ENCODE results near the gene NR4A3. TPM values are rescaled to one million over a fixed set of nuclear protein-coding genes. Genes with fewer than 3 reads are reported as not detected.
"Not testable (repeated sequence)": the region's sequence is repeated elsewhere in the genome, so short reads cannot be mapped to it uniquely, and the experiment has no call there.

NR4A3 gene
- total RNA-seq, 2 experiments from 2014 or later, result 0.26 to 0.29 TPM

- H3K9me3 Mint-ChIP-seq (ENCODE audit: insufficient read depth), result peaks cover 3% of the 10 kb centered on the region
- ATAC-seq (no peak), DNase-seq (no peak)
- H3K4me3 Mint-ChIP-seq, result no peak overlapping the region
- POLR2A ChIA-PET, result no interaction called here
- CTCF ChIA-PET, result interaction anchor here (3.4 to 6.8 kb wide), 2 partner anchors 16 to 17 kb away, joined by 11 to 45 read pairs; partner anchors contain the start of gene NR4A3
- peaks cover 6% of the 10 kb centered on the region for H3K4me1 Mint-ChIP-seq (ENCODE audit: low read depth)
- no peaks in the 10 kb centered on the region for H3K27me3 Mint-ChIP-seq (ENCODE audit: low read depth)
- no peaks in the 10 kb centered on the region for H3K36me3 Mint-ChIP-seq (ENCODE audit: low read depth)
- H3K27ac Mint-ChIP-seq, result no peak overlapping the region
These were observed 18.4 kb downstream of the NR4A3 start for GRCh38 chr9:99840072-99840471.

DNA sequence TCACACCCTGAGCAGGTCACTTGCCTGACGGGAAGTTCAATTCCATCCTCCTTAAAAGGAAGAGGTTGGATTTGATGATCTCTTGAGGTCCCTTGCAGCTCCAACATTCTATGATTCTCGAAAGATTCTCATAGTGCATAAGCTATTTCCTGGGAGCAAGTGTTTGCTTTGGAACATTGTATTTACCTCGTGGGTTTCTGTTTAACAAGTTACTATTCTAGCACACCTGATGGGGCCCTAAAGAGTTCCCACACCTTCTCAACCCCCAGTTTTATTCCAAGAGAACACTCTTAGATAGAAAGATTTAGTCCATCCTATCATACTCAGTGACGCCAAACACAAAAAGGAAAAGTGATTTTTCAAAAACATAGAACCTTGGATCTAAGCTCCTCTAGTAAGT, 23.4 kb downstream of the NR4A3 start:
- H3K4me1 Mint-ChIP-seq (ENCODE audit: low read depth), result peaks cover 31% of the 10 kb centered on the region
- DNase-seq, result no peak
- CTCF ChIA-PET, result interaction anchor here (1.0 to 2.9 kb wide), 3 partner anchors 11 to 21 kb away, joined by 3 to 12 read pairs (median 8); no protein-coding TSS in a partner anchor
- POLR2A ChIA-PET, result no interaction called here
- peaks cover 24% of the 10 kb centered on the region for H3K36me3 Mint-ChIP-seq (ENCODE audit: low read depth)
- H3K27me3 Mint-ChIP-seq (ENCODE audit: low read depth), result no peaks in the 10 kb centered on the region
- no peak for ATAC-seq
- H3K27ac Mint-ChIP-seq, result no peak overlapping the region
- H3K4me3 Mint-ChIP-seq, result no peak overlapping the region
- peaks cover 3% of the 10 kb centered on the region for H3K9me3 Mint-ChIP-seq (ENCODE audit: insufficient read depth)

GRCh38 chr9:99848447-99848846, 26.8 kb downstream of the NR4A3 start:
- no peak for DNase-seq
- POLR2A ChIA-PET, result interaction anchor here (0.7 kb wide), 1 partner anchor 357 kb away, joined by 3 read pairs; no protein-coding TSS in a partner anchor
- ATAC-seq, result no peak
- Mint-ChIP-seq H3K27me3 (ENCODE audit: low read depth) (no peaks in the 10 kb centered on the region), H3K27ac (no peak overlapping the region), H3K36me3 (ENCODE audit: low read depth) (peaks cover 34% of the 10 kb centered on the region), H3K9me3 (ENCODE audit: insufficient read depth) (no peaks in the 10 kb centered on the region), H3K4me1 (ENCODE audit: low read depth) (peaks cover 55% of the 10 kb centered on the region), H3K4me3 (no peak overlapping the region)
- CTCF ChIA-PET, result interaction anchor here (1.7 to 2.9 kb wide), 3 partner anchors 12 to 24 kb away, joined by 4 to 11 read pairs (median 6); no protein-coding TSS in a partner anchor

DNA sequence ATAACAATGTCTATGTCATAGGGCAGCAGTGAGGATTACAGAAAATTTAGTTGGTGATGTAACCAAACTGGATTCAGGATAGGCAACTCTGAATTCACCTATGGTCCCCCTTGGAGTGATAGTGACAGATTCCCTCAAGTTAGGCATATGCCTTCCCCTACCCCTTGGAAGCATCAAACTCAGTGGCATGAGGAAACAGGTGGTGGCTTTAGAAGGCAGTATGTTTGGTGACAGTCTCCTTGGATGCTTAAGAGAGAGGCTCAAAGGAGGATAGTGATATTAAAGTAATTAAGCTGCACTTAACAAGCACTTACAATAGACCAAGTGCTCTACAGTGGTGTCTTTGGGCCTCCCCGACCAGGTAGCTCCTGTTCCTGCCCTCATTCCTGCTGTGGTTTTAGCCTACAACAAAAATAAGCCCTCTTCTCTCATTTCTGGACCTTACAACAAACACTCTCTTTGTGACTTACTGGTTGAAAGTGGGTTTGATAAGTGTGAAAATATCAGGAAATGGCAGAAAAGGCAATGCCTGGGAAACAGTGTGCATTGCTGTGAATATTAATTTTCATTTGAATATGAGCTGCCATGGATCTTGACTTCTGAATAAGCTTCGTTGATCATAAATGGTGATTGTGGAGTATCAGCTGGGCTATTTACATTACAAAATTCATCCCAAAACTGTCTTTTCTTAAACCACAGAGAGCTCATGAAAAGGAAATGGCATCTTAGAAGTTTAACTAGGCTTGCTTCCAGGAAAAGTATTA, 29.2 kb downstream of the NR4A3 start:
- peak; percentile 28 for ATAC-seq
- Mint-ChIP-seq H3K4me3 (peak overlapping the region; percentile 63), H3K36me3 (ENCODE audit: low read depth) (peaks cover 33% of the 10 kb centered on the region), H3K4me1 (ENCODE audit: low read depth) (peaks cover 55% of the 10 kb centered on the region), H3K27me3 (ENCODE audit: low read depth) (no peaks in the 10 kb centered on the region), H3K9me3 (ENCODE audit: insufficient read depth) (no peaks in the 10 kb centered on the region), H3K27ac (peak overlapping the region; percentile 88)
- DNase-seq, result no peak
- ChIA-PET CTCF (interaction anchor here (0.6 to 1.6 kb wide), 11 partner anchors 9 to 666 kb away, joined by 3 to 15 read pairs (median 4); partner anchors contain the start of gene NR4A3), POLR2A (interaction anchor here (0.6 to 1.3 kb wide), 4 partner anchors 18 to 68 kb away, joined by 3 to 4 read pairs (median 4); no protein-coding TSS in a partner anchor)

- peaks cover 32% of the 10 kb centered on the region for H3K36me3 Mint-ChIP-seq (ENCODE audit: low read depth)
- H3K4me1 Mint-ChIP-seq (ENCODE audit: low read depth), result peaks cover 55% of the 10 kb centered on the region
- H3K27ac Mint-ChIP-seq, result peak overlapping the region; percentile 88
- no peaks in the 10 kb centered on the region for H3K9me3 Mint-ChIP-seq (ENCODE audit: insufficient read depth)
- CTCF ChIA-PET, result interaction anchor here (0.6 to 1.6 kb wide), 10 partner anchors 10 to 667 kb away, joined by 3 to 15 read pairs (median 4); partner anchors contain the start of gene NR4A3
- POLR2A ChIA-PET, result interaction anchor here (0.6 to 1.3 kb wide), 4 partner anchors 17 to 68 kb away, joined by 3 to 4 read pairs (median 4); no protein-coding TSS in a partner anchor
- H3K4me3 Mint-ChIP-seq, result peak overlapping the region; percentile 63
- DNase-seq (peak; percentile 85), ATAC-seq (peak; percentile 90)
- no peaks in the 10 kb centered on the region for H3K27me3 Mint-ChIP-seq (ENCODE audit: low read depth)
These were observed 29.8 kb downstream of the NR4A3 start for GRCh38 chr9:99851500-99851822.

- no peaks in the 10 kb centered on the region for H3K27me3 Mint-ChIP-seq (ENCODE audit: low read depth)
- peaks cover 50% of the 10 kb centered on the region for H3K4me1 Mint-ChIP-seq (ENCODE audit: low read depth)
- no peak for ATAC-seq
- no peak for DNase-seq
- no peak overlapping the region for H3K4me3 Mint-ChIP-seq
- peak overlapping the region; percentile 11 for H3K27ac Mint-ChIP-seq
- CTCF ChIA-PET, result no interaction called here
- POLR2A ChIA-PET, result no interaction called here
- no peaks in the 10 kb centered on the region for H3K9me3 Mint-ChIP-seq (ENCODE audit: insufficient read depth)
- peaks cover 27% of the 10 kb centered on the region for H3K36me3 Mint-ChIP-seq (ENCODE audit: low read depth)
These were observed 30.9 kb downstream of the NR4A3 start for GRCh38 chr9:99852617-99853016.

DNA sequence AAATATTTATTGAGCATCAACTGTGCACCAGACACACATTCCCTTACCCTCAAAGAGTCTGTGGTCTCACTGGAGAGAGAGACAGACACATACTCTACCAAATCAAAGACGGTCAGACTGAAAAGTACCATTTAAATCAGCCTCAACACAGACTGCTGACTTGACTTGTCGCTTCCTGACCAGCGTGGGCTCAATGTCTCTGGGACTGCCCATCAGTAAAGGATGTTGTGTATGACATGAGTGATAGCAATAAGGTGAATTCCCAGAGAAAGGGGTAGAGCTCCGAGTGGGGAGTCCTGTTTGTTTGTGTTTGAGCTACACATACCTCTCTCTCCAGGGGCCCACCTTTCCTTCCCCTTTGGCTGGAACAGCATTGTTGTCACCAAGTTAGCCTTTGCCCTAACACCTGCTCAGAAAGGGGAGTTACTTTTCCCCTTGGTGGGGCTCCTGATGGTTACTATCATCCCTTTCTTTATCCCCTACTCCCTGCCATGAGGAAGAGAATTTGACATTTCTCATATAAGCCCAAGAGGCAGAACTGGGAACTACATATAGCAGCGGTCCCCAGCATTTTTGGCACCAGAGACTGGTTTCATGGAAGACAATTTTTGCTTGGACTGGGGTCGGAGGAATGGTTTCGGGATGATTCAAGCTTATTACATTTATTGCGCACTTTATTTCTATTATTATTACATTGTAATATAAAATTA, 33.9 kb downstream of the NR4A3 start:
- no peak overlapping the region for H3K4me3 Mint-ChIP-seq

DNA sequence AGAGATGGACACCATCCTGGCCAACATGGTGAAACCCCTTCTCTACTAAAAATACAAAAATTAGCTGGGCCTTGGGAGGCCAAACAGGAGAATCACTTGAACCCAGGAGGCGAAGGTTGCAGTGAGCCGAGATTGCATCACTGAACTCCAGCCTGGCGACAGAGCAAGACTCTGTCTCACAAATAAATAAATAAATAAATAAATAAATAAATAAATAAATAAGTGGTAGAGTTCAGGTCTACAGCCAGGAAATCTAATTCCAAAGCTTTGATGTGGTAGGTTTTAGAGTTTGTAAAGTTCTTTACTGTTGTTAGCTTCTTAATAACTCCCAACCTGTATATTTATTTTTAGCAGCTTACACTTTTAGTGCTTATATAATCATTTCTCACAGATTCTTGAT, 35.9 kb downstream of the NR4A3 start:
- ChIA-PET POLR2A (interaction anchor here (0.6 to 1.2 kb wide), 2 partner anchors 8 to 50 kb away, joined by 4 to 7 read pairs; no protein-coding TSS in a partner anchor), CTCF (interaction anchor here (0.7 to 3.7 kb wide), 7 partner anchors 11 to 67 kb away, joined by 3 to 35 read pairs (median 5); no protein-coding TSS in a partner anchor)
- H3K4me1 Mint-ChIP-seq (ENCODE audit: low read depth); DNase-seq; H3K27me3 Mint-ChIP-seq (ENCODE audit: low read depth); H3K9me3 Mint-ChIP-seq (ENCODE audit: insufficient read depth); H3K27ac Mint-ChIP-seq; H3K4me3 Mint-ChIP-seq; ATAC-seq; H3K36me3 Mint-ChIP-seq (ENCODE audit: low read depth): not testable (repeated sequence)

More for the DNA sequence above, 33.9 kb downstream of the NR4A3 start:
- CTCF ChIA-PET, result interaction anchor here (1.0 to 3.7 kb wide), 10 partner anchors 11 to 46 kb away, joined by 3 to 35 read pairs (median 4); no protein-coding TSS in a partner anchor
- Mint-ChIP-seq H3K27ac (no peak overlapping the region), H3K27me3 (ENCODE audit: low read depth) (no peaks in the 10 kb centered on the region), H3K36me3 (ENCODE audit: low read depth) (peaks cover 9% of the 10 kb centered on the region), H3K9me3 (ENCODE audit: insufficient read depth) (no peaks in the 10 kb centered on the region), H3K4me1 (ENCODE audit: low read depth) (peaks cover 25% of the 10 kb centered on the region)
- ATAC-seq (no peak), DNase-seq (no peak)
- POLR2A ChIA-PET, result no interaction called here

- Mint-ChIP-seq H3K9me3 (ENCODE audit: insufficient read depth) (no peaks in the 10 kb centered on the region), H3K27me3 (ENCODE audit: low read depth) (no peaks in the 10 kb centered on the region), H3K27ac (no peak overlapping the region), H3K4me1 (ENCODE audit: low read depth) (no peaks in the 10 kb centered on the region), H3K36me3 (ENCODE audit: low read depth) (peaks cover 2% of the 10 kb centered on the region), H3K4me3 (no peak overlapping the region)
- CTCF ChIA-PET, result interaction anchor here (0.7 to 3.7 kb wide), 6 partner anchors 10 to 33 kb away, joined by 3 to 35 read pairs (median 4); no protein-coding TSS in a partner anchor
- DNase-seq (no peak), ATAC-seq (peak; percentile 38)
- POLR2A ChIA-PET, result no interaction called here
These were observed 36.4 kb downstream of the NR4A3 start for GRCh38 chr9:99858087-99858486.

DNA sequence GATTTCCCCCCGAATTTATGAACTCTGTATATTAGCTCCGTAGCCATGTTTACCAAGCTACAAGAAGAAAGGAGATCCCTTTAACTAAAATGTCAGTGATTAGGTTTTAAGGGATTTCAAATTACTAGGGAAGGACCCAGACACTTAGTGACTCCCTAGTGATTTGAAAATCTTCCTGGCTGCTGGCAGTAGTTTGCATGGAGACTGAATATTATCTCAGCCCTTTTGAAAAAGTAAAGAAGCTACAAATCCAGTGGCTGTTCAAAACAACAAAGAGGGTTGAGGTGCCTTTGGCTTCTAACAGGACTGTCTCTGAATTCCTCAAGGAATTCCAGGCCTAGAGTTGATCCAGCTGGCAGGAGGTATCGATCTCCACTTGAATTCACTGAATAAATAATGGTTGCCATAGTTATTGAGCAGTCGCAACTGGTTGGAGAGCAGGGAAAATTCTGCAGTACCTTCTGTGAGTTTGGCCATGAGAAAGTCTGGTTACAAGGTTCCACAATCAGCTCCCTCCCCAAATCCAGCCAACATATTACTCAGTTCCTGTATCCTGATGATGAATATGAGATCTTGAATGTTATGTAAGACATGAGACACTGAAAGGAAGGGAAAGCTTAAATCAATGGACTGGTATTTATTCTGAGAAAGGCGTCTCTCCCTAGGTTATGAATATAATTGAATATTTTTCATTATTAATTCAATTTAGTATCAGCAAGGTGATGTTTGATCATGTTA, 37.7 kb downstream of the NR4A3 start:
- ChIA-PET POLR2A (no interaction called here), CTCF (interaction anchor here (0.7 to 1.9 kb wide), 4 partner anchors 10 to 804 kb away, joined by 3 to 4 read pairs (median 3); no protein-coding TSS in a partner anchor)
- Mint-ChIP-seq H3K27ac (no peak overlapping the region), H3K4me3 (no peak overlapping the region), H3K27me3 (ENCODE audit: low read depth) (no peaks in the 10 kb centered on the region), H3K9me3 (ENCODE audit: insufficient read depth) (no peaks in the 10 kb centered on the region), H3K36me3 (ENCODE audit: low read depth) (peaks cover 3% of the 10 kb centered on the region), H3K4me1 (ENCODE audit: low read depth) (peaks cover 2% of the 10 kb centered on the region)
- DNase-seq (no peak), ATAC-seq (no peak)

DNA sequence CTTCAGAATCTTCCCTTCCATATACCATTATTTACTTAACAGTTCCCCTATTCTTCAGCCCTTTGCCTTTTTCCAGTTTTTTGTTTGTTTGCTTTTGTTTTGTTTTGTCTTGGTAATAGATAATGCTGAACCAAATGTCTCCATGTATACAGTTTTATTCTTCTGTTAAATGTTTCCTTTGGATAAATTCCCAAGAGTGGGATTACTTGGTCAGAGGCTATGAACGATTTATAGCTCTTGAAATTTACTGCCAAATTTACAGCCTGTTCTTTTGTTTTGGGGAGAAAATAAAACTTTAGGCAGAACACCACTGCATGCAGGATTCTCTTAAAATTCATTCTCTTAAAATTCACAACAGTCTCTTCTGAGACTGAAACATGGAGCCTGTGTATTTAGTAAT, 38.6 kb downstream of the NR4A3 start:
- peaks cover 2% of the 10 kb centered on the region for H3K4me1 Mint-ChIP-seq (ENCODE audit: low read depth)
- POLR2A ChIA-PET, result no interaction called here
- no peak overlapping the region for H3K27ac Mint-ChIP-seq
- no peak for ATAC-seq
- DNase-seq, result no peak
- no peak overlapping the region for H3K4me3 Mint-ChIP-seq
- no peaks in the 10 kb centered on the region for H3K9me3 Mint-ChIP-seq (ENCODE audit: insufficient read depth)
- no peaks in the 10 kb centered on the region for H3K27me3 Mint-ChIP-seq (ENCODE audit: low read depth)
- H3K36me3 Mint-ChIP-seq (ENCODE audit: low read depth), result peaks cover 2% of the 10 kb centered on the region
- CTCF ChIA-PET, result interaction anchor here (1.9 kb wide), 1 partner anchor 24 kb away, joined by 4 read pairs; no protein-coding TSS in a partner anchor

All from activated CD8-positive, alpha-beta T cell treated with anti-CD3 and anti-CD28 coated beads, Interleukin-2, amount 10 ng/mL, durations not matched to agents 7 days and 5 days (primary cell).